KOPT-K1 (cell line): ENCODE data around the gene TMCO4.

ENCODE experiments used
- H3K27ac ChIP-seq: fragments of 200-600 bp; sonication (generic); 2 replicates; pipeline ENCODE4 v1.5.1; 2016; ENCODE audit warnings: antibody characterized with exemption, mild to moderate bottlenecking, low read depth, low read length; ENCODE audit not compliant: poor library complexity, severe bottlenecking
- H3K36me3 ChIP-seq: fragments of 200-600 bp; sonication (generic); 2 replicates; pipeline ENCODE4 v1.5.1; 2017; ENCODE audit warnings: antibody characterized with exemption, mild to moderate bottlenecking, low read length, moderate library complexity; ENCODE audit not compliant: insufficient read depth
- H3K9me3 ChIP-seq: fragments of 200-600 bp; sonication (generic); 2 replicates; pipeline ENCODE4 v1.5.1; 2017; ENCODE audit warnings: antibody characterized with exemption, low read length, mild to moderate bottlenecking; ENCODE audit not compliant: insufficient read depth, poor library complexity, severe bottlenecking

Gene TMCO4

DNA sequence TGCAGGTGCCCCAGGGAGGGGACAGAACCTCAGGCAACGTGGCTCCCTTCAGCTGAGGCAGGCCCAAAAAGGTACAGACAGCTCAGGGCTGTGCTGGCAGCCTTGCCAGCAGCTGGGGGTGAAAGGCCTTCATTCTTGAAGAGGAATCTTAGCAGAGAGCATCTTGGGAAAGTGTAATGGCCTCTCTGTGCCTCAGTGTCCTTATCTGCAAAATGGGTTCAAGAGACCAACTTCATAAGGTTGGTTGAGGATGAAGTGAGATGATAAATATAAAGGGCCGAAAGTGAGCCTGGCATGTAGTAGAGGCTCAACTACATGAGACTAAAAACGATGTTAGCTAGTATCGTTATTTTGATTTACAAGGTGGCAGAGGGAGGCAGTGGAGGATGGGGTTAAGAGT lies 26.2 kb downstream of the TMCO4 start:
- H3K9me3 ChIP-seq: no peaks in the 10 kb centered on the region
- no peaks in the 10 kb centered on the region for H3K36me3 ChIP-seq
- no peak overlapping the region for H3K27ac ChIP-seq

DNA sequence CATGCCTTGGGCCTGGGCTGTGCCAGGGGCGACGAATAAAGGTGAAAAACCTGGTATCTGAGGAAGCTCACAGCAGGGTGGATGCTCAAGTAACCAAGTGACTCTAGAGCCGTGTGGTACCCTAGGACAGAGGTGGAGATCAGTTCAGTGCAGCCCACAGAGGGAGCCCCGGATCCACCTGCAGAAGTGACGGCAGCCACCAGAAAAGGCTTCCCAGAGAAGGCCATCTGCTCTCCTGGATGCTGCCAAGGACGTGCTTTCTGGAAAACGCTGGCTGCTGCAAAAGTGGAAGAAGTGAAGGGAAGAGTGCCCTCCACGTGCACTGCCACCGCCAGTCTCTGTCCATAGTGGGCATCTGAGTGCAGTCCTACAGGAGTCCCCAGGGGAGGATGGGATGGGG lies 27.7 kb downstream of the TMCO4 start:
- H3K27ac ChIP-seq: no peak overlapping the region
- H3K9me3 ChIP-seq: no peaks in the 10 kb centered on the region
- H3K36me3 ChIP-seq: no peaks in the 10 kb centered on the region

DNA sequence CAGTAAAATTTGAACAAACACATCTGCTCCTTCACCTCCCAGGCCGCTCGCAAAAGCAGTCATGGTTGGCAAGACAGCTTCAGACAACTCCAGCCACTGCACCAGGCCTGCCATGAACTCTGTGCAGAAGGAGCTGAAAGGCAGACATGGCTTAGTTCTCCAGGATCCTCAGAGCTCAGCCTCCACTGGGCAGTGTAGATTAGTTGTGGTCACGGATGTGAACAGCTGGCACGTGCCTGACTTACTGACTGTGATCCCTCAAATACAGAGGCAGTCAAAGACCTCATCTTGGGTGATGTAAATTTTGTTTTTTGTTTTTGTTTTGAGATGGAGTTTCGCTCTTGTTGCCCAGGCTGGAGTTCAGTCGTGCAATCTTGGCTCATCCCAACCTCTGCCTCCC lies 28.4 kb downstream of the TMCO4 start:
- Histone ChIP-seq H3K36me3 (no peaks in the 10 kb centered on the region), H3K27ac (no peak overlapping the region), H3K9me3 (no peaks in the 10 kb centered on the region)

DNA sequence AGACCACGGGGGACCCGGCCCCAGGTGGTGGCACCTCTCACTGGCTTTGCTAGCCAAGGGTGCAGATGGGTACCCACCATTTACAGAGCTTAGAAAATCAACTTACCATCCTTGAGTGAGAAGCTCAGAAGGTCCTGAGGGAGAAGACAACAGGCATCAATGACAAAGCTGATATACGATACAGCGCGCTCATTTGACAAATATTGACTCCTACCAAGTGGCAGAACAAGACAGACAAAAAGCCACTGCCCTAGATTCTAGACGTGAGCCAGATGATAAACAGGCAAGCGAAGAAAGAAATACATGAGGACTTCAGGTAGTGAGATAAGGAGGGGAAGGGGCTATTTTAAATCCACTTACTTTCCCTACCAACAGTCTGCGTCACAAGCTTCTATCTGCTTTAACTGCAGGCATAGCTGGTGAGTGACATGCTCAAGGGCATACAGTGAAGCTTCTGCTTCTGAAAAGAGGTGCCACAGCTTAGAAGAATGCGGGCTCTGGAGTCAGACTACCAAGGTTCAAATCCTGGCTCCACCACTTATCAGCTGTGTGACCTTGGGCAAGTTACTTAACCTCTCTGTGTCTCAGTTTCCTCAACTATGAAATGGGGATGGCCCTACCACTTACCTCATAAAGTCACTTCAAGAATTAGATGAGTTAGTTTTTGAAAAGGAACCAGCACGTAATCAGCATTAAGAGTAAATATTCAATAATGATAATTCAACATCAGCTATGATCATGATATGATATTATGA lies 29.1 kb downstream of the TMCO4 start:
- Histone ChIP-seq H3K9me3 (no peaks in the 10 kb centered on the region), H3K27ac (no peak overlapping the region), H3K36me3 (no peaks in the 10 kb centered on the region)

DNA sequence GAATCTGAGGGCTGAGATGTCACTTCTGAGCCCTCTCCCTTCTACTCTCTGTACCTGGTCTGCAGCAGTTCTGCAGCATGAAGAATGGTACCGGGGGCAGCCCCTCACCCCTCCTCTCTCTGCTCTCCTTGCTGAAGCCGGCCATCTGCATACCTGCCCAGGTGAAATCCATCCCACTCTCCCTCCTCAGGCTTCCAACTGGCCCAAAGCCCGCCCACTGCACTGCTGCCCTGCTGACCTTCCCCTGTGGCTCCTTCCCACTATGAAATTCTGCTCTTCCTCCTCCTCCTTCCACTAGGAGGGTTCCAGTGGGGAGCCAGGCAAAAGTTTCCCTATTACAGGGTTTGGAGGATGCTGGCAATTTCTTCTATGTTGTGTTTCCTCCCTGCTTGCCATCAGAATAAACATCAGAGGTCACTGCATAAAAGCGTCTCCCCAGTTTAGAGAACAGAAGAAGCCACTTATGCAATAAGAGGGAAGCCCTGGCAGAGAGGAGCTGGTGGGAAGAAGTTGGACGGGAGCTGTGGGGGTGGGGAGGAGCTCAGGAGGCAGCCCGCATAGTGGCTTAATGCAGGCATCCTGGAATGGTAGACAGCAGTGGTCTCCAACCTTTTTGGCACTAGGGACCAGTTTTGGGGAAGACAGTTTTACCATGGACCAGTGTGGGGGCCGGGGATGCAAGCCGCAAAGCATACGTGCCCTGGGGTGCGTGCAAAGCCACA lies 30.3 kb downstream of the TMCO4 start:
- Histone ChIP-seq H3K36me3 (no peaks in the 10 kb centered on the region), H3K27ac (no peak overlapping the region), H3K9me3 (no peaks in the 10 kb centered on the region)

DNA sequence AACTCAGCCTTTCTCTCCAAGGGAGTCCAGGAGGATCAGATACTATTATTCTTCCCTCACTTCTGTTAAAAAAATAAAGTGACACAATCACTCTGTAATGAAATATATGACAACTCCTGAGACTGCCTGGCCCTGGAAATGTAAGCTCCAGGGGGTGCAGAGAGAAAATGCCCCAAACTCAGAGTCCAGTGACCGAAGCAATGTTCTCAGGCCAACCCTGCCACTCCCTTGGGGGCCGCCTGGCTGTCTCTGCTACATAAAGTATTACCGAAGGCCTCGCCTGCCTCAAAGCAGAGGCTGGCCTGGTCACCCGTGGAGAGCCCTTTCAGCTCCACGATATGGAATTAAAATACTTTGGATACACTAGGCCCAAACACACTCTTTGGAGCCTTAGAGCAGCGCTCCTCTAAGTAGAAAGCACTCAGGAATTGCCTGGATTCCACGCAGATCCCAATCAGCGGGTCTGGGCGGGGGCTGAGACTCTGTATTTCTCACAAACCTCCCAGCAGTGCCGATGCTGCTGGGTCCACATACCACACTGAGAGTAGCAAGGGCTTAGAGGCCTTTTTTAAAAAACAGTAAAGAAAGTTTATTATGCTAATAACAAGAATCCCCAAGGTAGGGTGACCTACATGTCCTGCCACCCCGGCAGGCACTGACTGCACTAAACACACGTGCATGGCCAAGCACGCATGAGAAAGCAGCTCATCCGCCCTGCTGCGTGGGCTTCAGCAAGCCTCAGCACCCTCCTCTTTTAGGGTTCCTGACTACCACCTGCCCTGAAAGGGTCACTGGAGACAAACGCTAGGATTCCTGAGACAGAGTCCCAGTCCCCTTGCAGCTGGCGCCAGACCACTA lies 31.1 kb downstream of the TMCO4 start:
- no peaks in the 10 kb centered on the region for H3K9me3 ChIP-seq
- no peaks in the 10 kb centered on the region for H3K36me3 ChIP-seq
- H3K27ac ChIP-seq: no peak overlapping the region

DNA sequence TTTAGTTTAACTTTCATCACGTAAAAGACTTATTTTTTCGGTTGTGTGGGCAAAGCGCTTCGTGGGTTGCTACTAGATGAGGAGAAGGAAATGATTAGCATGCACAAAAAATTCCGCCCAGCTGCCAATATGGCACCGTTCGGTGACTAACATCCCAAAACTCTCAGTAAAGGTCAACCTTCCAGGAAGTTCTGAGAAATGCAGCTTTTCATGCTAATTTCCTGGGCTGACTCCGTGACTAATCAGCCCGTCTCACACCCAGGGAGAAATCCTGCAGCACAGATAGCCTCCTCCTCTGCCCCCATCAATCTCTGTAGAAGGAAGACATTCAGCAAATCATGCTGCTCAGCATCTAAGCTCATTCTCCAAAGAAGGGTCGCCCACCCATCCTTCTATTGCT lies 34.1 kb downstream of the TMCO4 start:
- no peaks in the 10 kb centered on the region for H3K9me3 ChIP-seq
- H3K36me3 ChIP-seq: no peaks in the 10 kb centered on the region
- H3K27ac ChIP-seq: no peak overlapping the region

DNA sequence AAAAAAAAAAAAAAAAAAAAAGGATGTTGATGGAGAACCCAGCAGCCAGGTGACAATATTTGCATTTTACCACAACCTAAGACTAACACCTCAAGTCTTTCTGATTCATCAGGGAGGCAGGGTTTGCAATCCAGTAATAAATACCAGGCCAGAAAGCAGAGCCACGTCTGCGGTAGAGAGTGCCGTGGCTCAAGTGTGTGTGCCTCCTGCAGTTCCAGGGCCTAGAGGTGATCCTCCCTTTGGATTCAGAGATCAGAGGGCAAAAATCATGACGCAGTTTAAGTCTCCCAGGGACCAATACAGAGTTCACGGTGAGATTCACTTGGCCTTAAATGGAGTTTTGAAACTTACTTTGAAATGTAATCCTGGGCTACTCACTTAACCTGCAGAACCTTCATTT lies 34.9 kb downstream of the TMCO4 start:
- Histone ChIP-seq H3K36me3 (no peaks in the 10 kb centered on the region), H3K9me3 (no peaks in the 10 kb centered on the region), H3K27ac (no peak overlapping the region)

DNA sequence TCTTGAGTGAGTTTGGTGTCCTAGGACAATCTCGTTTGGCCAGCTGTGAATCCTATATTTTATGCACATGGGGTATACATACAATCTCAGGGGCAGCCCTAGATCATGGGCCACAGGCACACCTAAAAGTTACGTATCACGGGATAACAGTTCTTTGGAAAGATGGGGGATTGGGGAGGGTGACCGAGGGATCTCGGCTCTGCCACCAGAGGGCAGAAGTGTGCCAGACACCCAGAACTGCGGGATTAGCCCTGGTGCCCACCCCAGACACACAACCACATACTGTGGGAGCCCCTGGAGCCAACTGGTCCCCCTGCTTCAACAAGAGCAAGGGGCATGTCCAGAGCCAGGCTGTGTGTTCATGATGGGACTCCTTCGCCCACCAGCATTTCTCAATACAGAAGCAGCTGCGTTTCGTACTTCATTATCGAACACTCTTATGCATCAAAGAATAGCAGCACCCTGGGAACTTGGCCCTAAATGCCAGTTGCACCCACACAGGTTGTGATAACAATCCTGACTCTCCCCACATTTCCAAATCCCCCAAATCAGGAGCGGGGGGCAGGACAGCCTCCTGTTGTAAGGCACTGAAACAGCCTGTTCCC lies 37.4 kb downstream of the TMCO4 start:
- Histone ChIP-seq H3K9me3 (no peaks in the 10 kb centered on the region), H3K36me3 (no peaks in the 10 kb centered on the region), H3K27ac (no peak overlapping the region)

DNA sequence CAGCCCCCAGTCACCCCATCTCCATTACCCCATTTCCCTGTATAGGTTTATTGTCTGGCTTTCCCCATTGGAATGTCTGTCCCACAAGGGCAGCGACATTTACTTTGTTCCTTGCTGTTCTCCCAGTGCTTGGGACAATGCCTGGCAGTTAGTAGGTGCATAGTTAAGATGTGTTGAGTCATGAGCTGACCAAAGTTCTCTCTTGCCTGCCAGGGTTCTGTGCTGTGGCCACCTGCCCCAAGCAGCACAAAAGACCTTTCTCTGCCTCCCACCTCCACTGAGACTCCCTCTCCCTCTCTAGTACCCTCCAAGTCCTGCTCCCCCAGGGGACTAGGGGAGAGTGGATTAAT lies 40.0 kb downstream of the TMCO4 start:
- Histone ChIP-seq H3K27ac (no peak overlapping the region), H3K9me3 (no peaks in the 10 kb centered on the region), H3K36me3 (no peaks in the 10 kb centered on the region)

DNA sequence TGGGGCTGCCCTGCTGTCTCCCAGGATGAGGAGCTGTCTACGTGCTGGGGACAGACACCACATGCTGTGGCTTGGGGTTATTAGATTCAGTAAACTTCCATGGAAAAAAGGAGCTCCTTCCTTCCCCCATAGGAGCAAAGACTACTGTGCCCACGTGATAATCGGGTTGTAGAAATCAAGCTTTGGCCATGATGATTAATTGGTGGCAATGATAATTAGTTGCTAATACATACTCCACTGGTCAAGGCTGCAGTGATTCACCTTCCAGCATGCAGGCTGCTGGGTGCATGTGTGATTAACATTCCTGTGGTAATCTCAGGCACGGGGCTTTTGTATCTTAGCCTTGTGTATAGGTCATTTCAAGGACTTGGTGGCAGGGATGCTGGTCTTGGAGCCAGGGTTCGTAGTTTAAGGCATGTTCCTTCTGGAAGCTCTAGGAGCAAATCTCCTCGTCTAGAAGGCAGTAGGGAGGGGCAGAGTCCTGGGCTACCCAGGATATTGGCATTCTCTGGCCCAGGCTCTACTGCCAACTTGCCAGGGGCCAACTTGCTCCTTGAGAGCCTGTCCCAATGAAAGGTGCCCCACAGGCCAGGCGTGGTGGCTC lies 41.4 kb downstream of the TMCO4 start:
- H3K27ac ChIP-seq: no peak overlapping the region
- H3K9me3 ChIP-seq: no peaks in the 10 kb centered on the region
- no peaks in the 10 kb centered on the region for H3K36me3 ChIP-seq

DNA sequence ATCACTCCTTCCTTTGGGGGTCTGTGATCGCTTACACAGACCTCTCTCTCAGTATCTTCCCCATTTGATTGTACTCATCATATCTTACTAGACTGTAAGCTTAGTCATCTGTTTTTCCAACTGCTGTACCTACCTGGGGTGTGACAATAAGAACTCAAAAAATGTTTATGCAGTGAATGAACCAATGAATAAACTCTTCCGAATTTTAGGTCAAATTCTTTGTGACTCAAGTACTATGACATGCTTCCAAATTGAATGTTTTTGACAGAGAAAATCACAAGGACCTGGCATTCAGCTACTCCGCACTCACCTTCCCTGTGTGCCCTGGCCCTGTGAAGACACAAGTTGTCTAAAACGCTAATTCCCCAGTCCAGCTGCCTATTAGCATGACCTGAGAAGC lies 42.1 kb downstream of the TMCO4 start:
- Histone ChIP-seq H3K9me3 (no peaks in the 10 kb centered on the region), H3K36me3 (no peaks in the 10 kb centered on the region), H3K27ac (no peak overlapping the region)

DNA sequence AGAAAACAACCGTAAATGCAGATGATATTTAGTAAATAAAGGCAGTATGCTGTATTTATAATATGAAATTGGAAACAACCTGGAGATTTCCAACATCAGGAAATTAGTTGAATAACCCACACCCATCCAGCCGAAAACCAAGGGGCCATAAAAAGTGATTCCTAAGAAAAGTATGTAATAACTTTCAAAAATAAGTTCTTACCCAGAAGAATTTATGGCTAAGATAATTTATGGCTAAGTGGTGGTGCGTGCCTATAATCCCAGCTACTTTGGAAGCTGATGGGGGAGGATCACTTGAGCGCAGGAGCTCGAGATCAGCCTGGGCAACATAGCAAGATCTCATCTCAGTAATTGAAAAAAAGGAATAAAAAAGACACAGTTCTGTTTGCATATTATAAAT lies 43.2 kb downstream of the TMCO4 start:
- no peaks in the 10 kb centered on the region for H3K9me3 ChIP-seq
- H3K36me3 ChIP-seq: no peaks in the 10 kb centered on the region
- H3K27ac ChIP-seq: no peak overlapping the region

DNA sequence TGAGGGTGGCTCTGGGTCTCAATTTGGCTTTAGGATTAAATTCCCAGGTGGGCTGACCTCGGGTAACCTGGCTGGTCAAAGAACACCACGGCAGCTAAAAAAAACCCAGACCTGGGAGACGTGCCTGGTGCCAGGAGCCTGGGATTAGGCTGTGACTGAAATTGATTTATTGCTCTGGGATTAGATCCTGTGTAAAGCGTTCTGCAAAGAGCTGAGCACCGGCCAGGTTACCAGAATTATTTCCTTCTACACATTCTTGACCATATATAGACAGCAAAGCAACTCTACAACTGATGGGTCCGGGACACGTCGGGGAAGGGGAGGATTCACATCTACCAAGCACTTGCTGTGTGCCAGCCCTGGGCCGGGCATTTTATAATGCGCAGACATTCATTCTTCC lies 45.2 kb downstream of the TMCO4 start:
- Histone ChIP-seq H3K27ac (no peak overlapping the region), H3K36me3 (no peaks in the 10 kb centered on the region), H3K9me3 (no peaks in the 10 kb centered on the region)
